ENCODE measurements around the gene NIM1K.
"Not testable (repeated sequence)": the region's sequence is repeated elsewhere in the genome, so short reads cannot be mapped to it uniquely, and the experiment has no call there.

The NIM1K gene

DNA sequence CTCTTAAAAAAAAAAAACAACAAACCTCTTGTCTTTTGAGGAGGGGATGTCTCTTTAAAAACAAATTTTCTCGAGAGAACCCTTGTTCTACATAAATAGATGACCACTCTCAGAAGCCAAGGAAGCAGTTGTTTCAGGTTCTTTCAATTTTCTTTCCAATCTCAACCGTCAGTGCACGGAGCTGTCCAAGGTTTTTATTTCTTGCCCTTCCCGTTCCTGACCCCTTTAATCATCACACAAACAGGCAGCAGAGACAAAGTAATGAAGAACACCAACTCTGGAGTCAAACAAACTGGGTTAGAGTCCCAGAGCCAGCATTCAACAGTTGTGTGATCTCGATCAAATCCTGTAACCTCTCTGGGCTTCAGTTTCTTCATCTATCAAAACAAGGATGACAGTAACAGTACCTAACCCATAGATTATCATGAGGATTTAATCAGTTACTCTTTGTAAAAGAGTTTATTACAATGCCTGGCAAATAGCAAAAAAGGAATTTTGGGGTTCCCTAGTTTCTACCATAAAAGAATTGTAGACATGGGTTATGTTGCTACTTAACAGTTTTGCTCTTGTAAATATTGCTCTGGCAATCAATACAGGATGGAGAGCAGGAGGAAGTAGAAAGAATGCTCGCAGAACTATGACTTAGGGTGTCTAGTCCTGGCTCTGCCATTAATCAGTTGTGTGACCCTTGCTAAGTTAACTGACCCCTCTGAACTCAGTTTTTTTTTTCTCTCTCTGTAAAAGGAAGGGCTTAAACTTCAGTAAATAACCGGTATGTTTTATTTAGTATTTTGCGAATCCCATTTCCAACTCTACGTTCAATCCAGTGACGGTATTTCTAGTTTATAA, 1.0 kb upstream of the NIM1K start:
- no peak for DNase-seq (ENCODE audit: low read depth in 1 of 2, low spot score in 1 of 2)

DNA sequence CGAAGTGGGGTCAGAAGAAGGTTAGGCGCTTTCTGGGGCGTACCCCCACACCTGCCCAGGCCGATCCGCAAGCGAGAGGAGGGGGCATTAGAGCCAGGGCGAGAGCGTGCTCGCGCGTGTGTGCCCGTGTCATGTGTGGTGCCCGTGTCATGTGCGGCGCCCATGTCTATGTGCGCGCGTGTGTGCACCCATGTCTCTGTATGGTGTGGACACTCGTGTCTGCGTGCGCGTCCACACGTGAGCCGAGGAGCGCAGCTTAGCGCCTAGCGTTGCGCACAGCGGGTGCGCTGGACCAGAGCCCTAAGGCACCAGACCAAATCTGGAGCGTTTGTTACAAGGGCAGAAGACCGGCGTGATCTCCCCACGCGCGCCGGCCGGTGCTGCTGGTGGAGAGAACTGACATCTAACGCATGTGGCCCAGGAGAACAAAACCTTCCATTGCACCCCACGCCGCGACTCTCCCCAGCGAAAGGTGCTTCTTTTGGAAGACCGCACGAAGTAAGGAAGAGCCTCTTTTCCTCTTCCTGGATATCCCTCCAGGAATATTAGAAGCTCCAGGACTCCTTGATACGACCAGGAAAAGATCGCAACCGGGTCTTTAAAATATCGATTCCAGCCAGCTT, 644 bp downstream of the NIM1K start:
- DNase-seq (ENCODE audit: low read depth in 1 of 2, low spot score in 1 of 2) = peak in 1 of 2 donors; percentile 9

DNA sequence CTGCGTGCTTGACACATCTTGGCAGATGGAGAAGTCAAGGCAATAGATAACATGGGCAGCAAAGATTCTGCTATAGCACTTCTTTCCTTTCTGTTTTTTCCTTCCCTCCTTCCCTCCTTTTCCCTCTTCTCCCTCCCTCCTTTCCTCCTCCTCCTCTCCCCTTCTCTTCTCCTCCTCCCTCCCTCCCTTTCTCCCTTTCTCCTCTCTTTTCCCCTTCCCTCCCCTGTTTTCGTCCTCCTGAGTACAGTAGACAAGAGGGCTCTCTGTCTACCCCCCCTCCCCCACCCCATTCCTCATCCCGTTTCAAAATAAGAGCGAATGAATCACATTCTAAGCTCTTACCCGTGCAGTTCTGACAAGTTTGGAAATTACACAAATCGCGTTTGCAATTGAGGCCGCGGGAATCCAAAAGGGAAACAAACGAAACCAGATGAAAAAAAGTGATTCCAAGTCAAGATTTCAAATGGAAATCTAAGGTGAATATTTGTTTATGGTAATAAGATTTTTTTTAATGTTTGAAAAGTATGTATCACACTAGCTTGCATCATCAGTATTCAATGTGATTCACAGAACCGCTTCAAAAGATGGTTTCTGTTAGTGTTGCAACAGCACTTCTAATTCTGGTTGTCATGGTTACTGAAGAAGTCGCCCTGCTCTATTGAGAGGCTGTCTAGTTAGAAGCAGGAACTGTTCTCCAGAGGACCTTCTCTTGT, 1.3 kb downstream of the NIM1K start:
- peak in 1 of 2 donors; percentile 3 for DNase-seq (ENCODE audit: low read depth in 1 of 2, low spot score in 1 of 2)

DNA sequence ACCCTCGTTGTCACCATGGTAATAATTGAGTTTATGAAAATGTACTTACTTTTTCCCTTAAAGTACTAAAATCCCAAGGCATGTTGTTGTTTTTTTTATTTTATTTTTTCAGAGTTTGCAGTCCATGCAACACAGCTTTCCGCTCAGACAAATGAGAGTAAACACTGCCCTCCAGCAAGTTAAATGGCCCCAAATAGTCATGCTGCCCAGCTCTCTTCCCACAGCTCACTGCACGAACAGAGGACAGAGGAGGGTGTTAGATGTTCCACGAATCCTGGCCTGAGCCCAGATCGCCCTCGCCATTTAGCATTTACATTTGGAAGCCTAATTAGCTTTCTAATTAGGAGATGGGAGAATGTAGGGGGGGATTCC, 1.9 kb downstream of the NIM1K start:
- DNase-seq (ENCODE audit: low read depth in 1 of 2, low spot score in 1 of 2) = no peak

DNA sequence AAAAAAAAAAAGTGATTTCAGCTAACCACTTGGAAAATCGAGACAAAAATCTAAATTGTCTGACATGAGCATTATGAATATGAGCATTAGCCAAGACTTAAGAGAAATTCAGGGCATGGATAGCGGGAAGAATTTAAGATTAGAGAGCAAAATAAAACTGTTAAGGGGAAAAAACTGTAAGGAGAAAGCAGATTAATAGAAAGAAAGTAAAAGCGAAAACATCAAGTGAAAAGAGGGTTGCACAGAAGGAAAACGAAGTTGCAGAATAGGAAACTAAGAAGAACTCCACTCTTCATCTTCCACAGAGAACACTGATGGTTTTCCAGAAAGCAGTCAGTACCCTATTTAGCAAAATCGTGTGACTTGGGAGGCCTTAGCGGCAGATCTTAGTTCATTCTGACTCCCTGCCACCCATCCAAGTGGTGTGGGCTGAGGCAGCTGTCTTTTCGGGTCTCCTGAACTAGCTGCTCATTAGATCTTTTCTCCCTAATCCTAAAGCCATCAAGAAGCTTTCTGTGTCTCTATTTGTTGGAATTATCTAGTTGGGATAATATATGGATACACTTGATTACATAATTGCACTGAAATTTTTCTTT, 3.7 kb downstream of the NIM1K start:
- DNase-seq (ENCODE audit: low read depth in 1 of 2, low spot score in 1 of 2) = no peak

DNA sequence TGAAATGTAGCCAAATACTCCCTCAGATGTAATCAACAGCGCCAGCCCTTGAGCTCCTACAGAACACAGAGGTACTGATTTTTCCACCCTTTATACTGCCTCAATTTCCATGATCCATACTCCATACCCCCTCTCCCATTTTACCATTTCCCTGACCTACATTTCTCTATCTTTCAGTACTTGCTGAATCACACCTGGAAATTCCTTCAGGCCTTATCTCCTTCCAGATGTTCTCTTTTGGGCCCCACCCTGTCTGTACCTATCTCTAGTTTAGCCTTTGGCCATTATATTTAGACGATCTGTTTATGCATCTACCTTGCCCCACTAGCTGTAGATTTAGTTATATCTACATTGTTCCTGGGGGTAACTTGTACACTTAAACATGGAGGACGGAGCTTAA, 5.5 kb downstream of the NIM1K start:
- no peak for DNase-seq (ENCODE audit: low read depth in 1 of 2, low spot score in 1 of 2)

DNA sequence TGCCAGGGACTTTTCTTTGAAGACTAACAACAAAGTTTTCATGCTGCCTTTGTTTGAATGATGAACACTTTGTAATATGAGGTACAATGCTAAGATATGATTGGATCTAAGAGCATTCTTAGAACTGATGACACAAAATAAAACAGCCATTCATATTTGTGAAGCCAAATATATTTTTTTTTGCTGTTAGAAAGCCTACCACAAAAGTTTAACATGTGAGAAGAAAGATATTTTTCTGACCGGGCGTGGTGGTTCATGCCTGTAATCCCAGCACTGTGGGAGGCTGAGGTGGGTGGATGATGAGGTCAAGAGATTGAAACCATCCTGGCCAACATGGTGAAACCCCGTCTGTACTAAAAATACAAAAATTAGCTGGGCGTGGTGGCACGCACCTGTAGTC, 9.4 kb downstream of the NIM1K start:
- DNase-seq (ENCODE audit: low read depth in 1 of 2, low spot score in 1 of 2) = not testable (repeated sequence)

DNA sequence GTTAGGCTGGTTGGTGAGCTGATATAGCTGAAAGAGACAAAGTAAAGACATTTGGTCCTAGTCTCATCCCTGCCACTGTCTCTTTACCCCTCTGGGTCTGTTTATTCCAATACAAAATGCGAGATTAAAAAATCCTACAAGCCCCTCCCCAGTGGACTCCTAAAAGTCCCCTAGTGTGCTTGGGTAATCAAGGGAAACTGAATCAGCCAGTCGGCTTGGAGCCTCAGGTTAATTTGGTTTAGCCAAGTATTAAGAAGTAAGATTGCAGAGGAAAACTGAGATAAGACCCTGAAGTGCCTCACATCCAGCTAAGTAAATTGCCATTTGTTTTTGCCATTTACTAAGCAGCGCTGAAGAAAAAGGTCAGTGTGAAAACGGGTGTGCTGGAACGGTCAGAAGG, 10.4 kb downstream of the NIM1K start:
- no peak for DNase-seq (ENCODE audit: low read depth in 1 of 2, low spot score in 1 of 2)

DNA sequence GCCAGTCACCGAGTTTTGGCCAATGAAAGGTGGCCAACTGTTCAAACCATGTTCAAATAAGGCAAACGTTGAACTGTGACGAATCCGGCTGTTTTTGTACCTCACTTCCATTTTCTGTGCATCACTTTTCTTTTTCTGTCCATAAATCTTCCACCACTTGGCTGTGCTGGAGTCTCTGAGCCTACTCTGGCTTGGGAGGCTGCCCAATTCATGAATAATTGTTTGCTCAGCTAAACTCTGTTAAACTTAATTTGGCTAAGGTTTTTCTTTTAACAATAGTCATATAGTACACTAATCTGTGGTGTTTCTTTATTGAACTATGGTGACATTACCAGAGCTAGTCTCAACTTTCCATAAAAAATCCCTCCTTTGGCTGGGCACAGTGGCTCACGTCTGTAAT, 11.3 kb downstream of the NIM1K start:
- DNase-seq (ENCODE audit: low read depth in 1 of 2, low spot score in 1 of 2) = no peak

DNA sequence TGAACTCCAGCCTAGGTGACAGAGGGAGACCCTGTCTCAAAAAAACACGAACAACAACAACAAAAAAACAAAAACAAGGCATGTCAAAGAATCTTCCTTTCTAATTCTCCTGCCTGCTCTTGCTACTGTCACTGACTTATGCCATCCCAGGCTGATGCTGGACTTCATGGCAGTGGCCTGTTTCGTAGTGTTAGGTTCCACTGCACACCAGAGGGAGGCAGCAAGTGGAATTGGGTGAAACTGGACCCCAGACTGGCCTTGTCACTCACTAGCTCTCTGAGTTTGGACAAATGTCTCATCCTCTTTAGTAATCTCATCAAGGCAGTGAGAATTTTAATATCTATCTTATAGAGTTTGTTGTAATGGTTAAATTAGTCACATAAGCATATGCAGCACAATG, 12.9 kb downstream of the NIM1K start:
- no peak for DNase-seq (ENCODE audit: low read depth in 1 of 2, low spot score in 1 of 2)

DNA sequence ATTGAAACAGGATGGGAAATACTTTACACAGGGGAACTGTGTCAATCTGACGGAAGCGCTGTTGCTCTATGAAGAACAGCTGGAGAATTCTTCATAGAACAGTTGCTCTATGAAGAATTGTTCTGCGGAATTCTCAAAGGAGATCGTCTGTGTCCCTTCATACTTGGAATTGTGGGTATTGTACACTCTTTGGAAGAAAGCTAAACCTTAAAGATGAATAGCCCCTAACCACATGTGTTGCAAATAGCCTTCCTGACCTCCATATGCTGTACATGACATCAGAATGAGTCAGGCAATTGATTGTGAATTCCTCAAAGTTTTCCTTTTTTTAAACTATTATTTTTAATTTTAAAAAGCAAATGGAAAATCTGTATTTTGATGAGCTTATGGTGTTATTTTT, 15.6 kb downstream of the NIM1K start:
- no peak for DNase-seq (ENCODE audit: low read depth in 1 of 2, low spot score in 1 of 2)

DNA sequence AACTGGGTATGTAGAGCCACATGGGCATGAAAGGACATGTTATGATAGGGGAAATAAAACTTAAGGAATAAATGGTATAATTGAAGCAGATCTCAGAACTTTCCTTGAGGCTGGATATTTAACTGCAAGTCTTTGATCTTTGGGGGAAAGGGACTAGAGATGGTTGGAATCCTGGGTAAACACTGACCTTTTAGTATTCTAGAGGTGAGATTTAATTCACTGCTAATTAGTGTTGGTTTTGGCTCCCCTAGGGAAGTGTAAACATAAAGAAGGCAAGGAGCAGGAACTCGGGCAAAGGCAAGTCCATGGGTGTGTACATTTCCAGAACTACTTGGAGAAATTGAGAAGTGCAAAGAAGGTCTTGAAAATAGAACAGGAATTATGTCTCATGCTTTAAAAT, 16.6 kb downstream of the NIM1K start:
- DNase-seq (ENCODE audit: low read depth in 1 of 2, low spot score in 1 of 2) = no peak

DNA sequence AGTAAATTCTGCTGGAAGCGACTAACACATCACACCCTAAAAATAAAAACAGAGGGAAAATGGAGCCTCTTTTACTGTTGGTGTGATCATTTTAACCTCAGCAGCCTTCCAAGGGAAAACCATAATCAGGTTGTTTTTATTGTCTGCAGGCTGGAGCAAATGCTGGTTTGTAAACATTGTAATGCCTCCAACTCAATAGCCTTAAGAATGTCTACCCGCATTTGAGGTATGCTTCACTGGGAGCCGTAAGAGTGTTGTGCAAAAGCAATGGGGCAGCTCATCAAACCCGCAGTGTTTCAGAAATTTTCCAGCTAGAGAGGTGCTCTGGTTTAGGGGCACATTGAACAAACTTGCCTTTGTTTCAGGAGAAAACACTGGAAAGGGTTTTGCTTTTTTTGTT, 17.0 kb downstream of the NIM1K start:
- no peak for DNase-seq (ENCODE audit: low read depth in 1 of 2, low spot score in 1 of 2)

DNA sequence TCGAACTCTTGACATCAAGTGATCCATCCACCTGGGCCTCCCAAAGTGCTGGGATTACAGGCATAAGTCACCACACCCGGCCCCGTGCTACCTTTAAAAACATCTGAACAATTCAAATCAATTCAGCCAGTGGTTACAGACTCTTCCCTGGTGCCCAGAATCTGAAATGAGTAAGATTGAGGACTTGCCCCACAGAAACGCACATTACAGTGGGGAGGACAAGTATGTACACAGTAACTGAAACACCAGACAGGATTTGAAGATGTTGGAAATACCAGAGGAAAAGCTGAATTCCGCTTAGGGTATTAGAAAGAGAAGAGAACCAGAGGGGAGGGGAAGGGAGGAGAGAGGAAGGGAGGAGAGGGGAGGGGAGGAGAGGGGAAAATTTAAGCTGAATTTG, 17.8 kb downstream of the NIM1K start:
- no peak for DNase-seq (ENCODE audit: low read depth in 1 of 2, low spot score in 1 of 2)

DNA sequence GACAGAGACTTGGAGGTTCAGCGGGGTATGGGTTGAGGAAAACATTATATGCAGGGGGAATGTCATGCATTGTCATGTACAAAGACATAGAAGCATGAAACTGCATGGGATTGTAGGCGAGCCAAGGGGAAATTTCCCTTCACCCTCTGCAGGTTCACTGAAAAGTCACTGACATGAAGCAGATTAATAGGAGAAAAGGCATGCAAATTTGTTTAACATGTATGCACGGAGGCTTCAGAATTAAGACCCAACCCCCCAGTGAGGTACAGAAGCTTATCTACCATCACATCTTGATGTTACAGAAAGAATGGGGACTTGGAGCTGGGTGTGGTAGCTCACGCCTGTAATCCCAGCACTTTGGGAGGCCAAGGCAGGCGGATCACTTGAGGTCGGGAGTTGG, 18.5 kb downstream of the NIM1K start:
- no peak for DNase-seq (ENCODE audit: low read depth in 1 of 2, low spot score in 1 of 2)

DNA sequence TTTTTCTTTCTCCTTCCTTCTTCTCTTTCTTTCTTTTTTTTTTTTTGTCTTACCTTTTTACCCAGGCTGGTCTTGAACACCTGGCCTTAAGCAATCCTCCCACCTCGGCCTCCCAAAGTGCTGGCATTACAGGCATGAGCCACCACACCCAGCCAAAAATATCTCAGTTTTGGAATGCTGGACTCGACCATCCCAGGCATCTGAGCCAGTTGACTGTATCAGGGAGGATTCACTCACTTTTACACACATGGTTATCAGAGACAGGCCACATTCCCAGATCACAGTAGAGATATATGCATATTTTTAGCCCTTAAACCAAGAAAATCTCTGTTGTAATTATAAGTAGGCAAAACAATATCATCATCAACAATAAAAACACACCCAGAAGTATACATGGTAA, 21.9 kb downstream of the NIM1K start:
- no peak for DNase-seq (ENCODE audit: low read depth in 1 of 2, low spot score in 1 of 2)

DNA sequence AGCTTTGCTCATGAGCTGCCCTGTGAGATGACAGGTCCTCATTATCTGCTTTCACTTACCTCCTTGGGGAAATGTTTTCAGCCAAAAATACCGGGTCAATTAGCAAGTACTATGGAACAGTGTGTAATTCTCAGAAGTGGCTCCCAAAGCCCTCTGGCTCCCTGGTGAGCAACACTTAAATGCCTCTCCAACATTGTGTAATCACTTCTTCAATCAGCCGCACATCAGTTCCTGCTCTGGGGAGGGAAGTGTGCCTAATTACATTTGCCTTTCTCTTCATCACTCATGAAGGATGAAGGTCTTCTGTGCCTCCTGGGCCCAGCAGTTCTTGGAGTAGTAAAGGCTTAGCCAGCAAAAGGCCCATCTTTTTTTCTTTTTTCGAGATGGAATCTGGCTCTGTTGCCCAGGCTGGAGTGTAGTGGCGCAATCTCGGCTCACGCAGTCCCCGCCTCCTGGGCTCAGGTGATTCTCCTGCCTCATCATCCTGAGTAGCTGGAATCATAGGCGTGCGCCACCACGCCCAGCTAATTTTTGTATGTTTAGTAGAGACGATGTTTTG, 23.1 kb downstream of the NIM1K start:
- no peak for DNase-seq (ENCODE audit: low read depth in 1 of 2, low spot score in 1 of 2)

DNA sequence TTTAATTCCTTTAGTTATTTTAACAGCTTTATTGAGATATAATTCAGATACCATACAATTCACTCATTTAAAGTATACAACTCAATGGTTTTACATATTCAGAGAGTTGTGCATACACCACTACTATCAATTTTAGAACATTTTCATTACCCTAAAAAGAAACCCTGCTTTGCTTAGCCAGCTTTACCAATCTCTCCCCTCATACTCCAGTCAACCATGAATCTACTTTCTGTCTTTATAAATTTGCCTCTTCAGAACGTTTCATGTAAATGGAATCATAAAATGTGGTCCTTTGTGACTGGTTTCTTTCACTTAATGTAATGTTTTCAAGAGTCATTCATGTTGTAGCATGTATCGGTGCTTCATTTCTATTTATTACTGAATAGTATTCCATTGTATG, 24.9 kb downstream of the NIM1K start:
- no peak for DNase-seq (ENCODE audit: low read depth in 1 of 2, low spot score in 1 of 2)

DNA sequence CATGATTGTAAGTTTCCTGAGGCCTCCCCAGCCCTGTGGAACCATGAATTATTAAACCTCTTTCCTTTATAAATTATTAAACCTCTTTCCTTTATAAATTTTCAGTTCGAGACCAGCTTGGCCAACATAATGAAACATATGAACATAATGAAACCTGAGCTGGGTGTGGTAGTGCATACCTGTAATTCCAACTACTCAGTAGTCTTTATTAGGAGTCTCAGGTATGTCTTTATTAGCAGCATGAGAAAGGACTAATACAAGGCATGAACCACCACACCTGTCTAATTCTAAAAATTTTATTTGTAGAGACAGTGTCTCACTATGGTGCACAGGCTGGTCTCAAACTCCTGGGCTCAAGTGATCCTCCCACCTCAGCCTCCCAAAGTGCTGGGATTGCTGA, 27.1 kb downstream of the NIM1K start:
- no peak for DNase-seq (ENCODE audit: low read depth in 1 of 2, low spot score in 1 of 2)

DNA sequence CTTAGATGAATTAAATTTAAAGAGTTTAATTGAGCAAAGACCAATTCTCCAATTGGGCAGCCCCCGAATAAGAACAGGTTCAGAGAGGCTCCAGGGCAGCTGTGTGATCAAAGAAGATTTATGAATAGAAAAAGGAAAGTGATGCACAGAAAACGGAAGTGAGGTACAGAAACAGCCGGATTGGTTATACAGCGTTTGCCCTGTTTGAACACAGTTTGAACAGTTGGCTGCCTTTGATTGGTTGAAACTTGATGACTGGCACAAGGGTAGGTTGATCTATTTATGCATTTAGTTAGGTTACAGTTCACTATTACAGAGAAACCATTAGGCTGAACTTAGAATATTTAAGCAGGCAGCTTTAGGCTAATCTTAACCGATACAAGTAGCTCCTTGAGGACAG, 29.5 kb downstream of the NIM1K start:
- no peak for DNase-seq (ENCODE audit: low read depth in 1 of 2, low spot score in 1 of 2)

DNA sequence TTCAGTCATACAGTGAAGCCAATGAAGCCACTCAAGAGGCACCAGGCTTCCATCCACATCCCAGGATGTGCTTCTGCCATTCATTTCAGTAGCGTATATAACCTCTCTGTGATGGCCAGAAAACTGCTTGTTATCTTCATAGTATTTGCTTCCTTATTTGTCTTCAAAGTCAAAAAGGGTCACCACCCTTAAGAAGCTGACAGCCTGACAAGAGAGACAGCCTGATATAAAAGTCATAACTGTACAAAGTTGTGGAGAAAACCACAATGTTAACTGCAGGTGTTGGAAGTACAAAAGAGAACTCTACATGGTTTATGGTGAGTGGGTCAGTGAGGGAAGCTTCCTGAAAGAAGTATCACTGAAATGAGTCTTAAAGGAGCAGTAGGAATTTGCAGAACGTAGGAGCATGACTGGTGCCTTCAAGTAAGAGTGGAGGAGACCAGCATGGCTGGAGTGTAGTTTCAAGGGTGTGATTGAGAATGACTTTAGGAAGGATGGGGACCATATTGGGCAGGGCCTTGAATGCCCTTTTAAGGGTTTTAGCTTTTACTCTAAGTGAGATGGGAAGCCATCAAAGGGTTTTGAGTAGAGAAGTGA, 33.7 kb downstream of the NIM1K start:
- no peak for DNase-seq (ENCODE audit: low read depth in 1 of 2, low spot score in 1 of 2)
